ENCODE results near the gene FSTL4. TPM values are rescaled to one million over a fixed set of nuclear protein-coding genes. Genes with fewer than 3 reads are reported as not detected.

FSTL4 gene
- total and polyA plus RNA-seq, 2 experiments from 2014 or later = 1.4 to 2.8 TPM

- Histone ChIP-seq H3K9me2 (ENCODE audit: insufficient read depth) (no peaks in the 10 kb centered on the region), H4K20me1 (replicated peaks; ENCODE audit: insufficient read depth) (no peaks in the 10 kb centered on the region), H3F3A (replicated peaks; ENCODE audit: low read depth) (no peaks in the 10 kb centered on the region), H3K4me1 (ENCODE audit: insufficient read depth) (no peaks in the 10 kb centered on the region), H3K27ac (ENCODE audit: low read depth) (no peak overlapping the region), H3K27me3 (ENCODE audit: insufficient read depth) (no peaks in the 10 kb centered on the region), H2AFZ (no peak overlapping the region), H3K36me3 (ENCODE audit: insufficient read depth) (no peaks in the 10 kb centered on the region), H3K4me2 (no peak overlapping the region), H3K4me3 (no peak overlapping the region), H3K79me2 (replicated peaks; ENCODE audit: insufficient read depth) (no peaks in the 10 kb centered on the region)
- no peaks in the 10 kb centered on the region for H3K36me3 Mint-ChIP-seq (ENCODE audit: low read depth)
- no peak for ATAC-seq
- H3K27ac Mint-ChIP-seq = no peak overlapping the region
- no peak for DNase-seq (ENCODE audit: low spot score)
- no peak overlapping the region for H3K4me3 Mint-ChIP-seq
- no peaks in the 10 kb centered on the region for H3K9me3 Mint-ChIP-seq
- TF ChIP-seq EZH2 (IDR thresholded peaks at IDR 0.05; ENCODE audit: low read depth, unreplicated experiment) (no peak), CTCF (conservative IDR thresholded peaks at IDR 0.05; ENCODE audit: low read depth in 2 of 2) (peak in 1 of 2 experiments; percentile 11; a peak in 1 of 4 replicates)
- peaks cover 7% of the 10 kb centered on the region for H3K27me3 Mint-ChIP-seq (ENCODE audit: insufficient read depth, low read depth, poor library complexity)
- H3K4me1 Mint-ChIP-seq = no peaks in the 10 kb centered on the region; the same call in 2 of the 3 replicates
Measured at GRCh38 chr5:133229931-133230664, 382.2 kb downstream of the FSTL4 start.

GRCh38 chr5:133228316-133228715 lies 384.0 kb downstream of the FSTL4 start:
- H3K4me3 Mint-ChIP-seq = no peak overlapping the region
- H3K9me3 Mint-ChIP-seq = no peaks in the 10 kb centered on the region
- no peaks in the 10 kb centered on the region for H3K27me3 ChIP-seq (ENCODE audit: insufficient read depth)
- DNase-seq (ENCODE audit: low spot score) (no peak), ATAC-seq (no peak)
- H2AFZ ChIP-seq = no peak overlapping the region
- peaks cover 8% of the 10 kb centered on the region for H3K27me3 Mint-ChIP-seq (ENCODE audit: insufficient read depth, low read depth, poor library complexity)
- no peak overlapping the region for H3K4me2 ChIP-seq
- no peaks in the 10 kb centered on the region for H3K9me2 ChIP-seq (ENCODE audit: insufficient read depth)
- no peak overlapping the region for H3K27ac ChIP-seq (ENCODE audit: low read depth)
- no peaks in the 10 kb centered on the region for H3K4me1 ChIP-seq (ENCODE audit: insufficient read depth)
- peaks cover under 1% of the 10 kb centered on the region; the same call in 2 of the 3 replicates for H3K4me1 Mint-ChIP-seq
- no peak overlapping the region for H3K27ac Mint-ChIP-seq
- H3K36me3 ChIP-seq (ENCODE audit: insufficient read depth) = no peaks in the 10 kb centered on the region
- no peaks in the 10 kb centered on the region for H4K20me1 ChIP-seq (replicated peaks; ENCODE audit: insufficient read depth)
- no peaks in the 10 kb centered on the region for H3K36me3 Mint-ChIP-seq (ENCODE audit: low read depth)
- no peaks in the 10 kb centered on the region for H3K79me2 ChIP-seq (replicated peaks; ENCODE audit: insufficient read depth)
- H3K4me3 ChIP-seq = no peak overlapping the region
- H3F3A ChIP-seq (replicated peaks; ENCODE audit: low read depth) = no peaks in the 10 kb centered on the region
- TF ChIP-seq CREB1 (CRISPR knock-in tag; IDR thresholded peaks at IDR 0.05; ENCODE audit: low read depth) (no peak), CTCF (conservative IDR thresholded peaks at IDR 0.05; ENCODE audit: low read depth in 2 of 2) (no peak), ZNF331 (CRISPR knock-in tag; IDR thresholded peaks at IDR 0.05; ENCODE audit: low read depth) (no peak), JUNB (IDR thresholded peaks at IDR 0.05; ENCODE audit: unreplicated experiment) (no peak), EZH2phosphoT487 (IDR thresholded peaks at IDR 0.05; ENCODE audit: unreplicated experiment) (no peak), ETS1 (IDR thresholded peaks at IDR 0.05) (no peak), EZH2 (IDR thresholded peaks at IDR 0.05; ENCODE audit: low read depth, unreplicated experiment) (no peak), POLR2AphosphoS5 (IDR thresholded peaks at IDR 0.05; ENCODE audit: low read depth) (no peak), REST (IDR thresholded peaks at IDR 0.05; ENCODE audit: unreplicated experiment) (no peak), NANOG (IDR thresholded peaks at IDR 0.05; ENCODE audit: borderline replicate concordance) (no peak)
